ENCODE data around the gene MTPN.

Gene MTPN

GRCh38 chr7:135950972-135951371, 26.2 kb downstream of the MTPN start:
- FAIRE-seq = no peak

GRCh38 chr7:135950429-135950828, 26.7 kb downstream of the MTPN start:
- no peak for FAIRE-seq

- no peak for FAIRE-seq
Observed at GRCh38 chr7:135946289-135947055, 30.7 kb downstream of the MTPN start.

- FAIRE-seq = no peak
Observed at GRCh38 chr7:135944753-135945152, 32.4 kb downstream of the MTPN start.

- no peak for FAIRE-seq
Observed at GRCh38 chr7:135943134-135943879, 33.9 kb downstream of the MTPN start.

- FAIRE-seq = no peak
Observed at GRCh38 chr7:135942614-135943013, 34.5 kb downstream of the MTPN start.

- FAIRE-seq = no peak
Observed at GRCh38 chr7:135940077-135941075, 36.8 kb downstream of the MTPN start.

- no peak for FAIRE-seq
Observed at GRCh38 chr7:135939261-135939812, 37.8 kb downstream of the MTPN start.

- no peak for FAIRE-seq
Observed at GRCh38 chr7:135938563-135938962, 38.6 kb downstream of the MTPN start.

GRCh38 chr7:135938086-135938485, 39.1 kb downstream of the MTPN start:
- FAIRE-seq = no peak

- no peak for FAIRE-seq
Observed at GRCh38 chr7:135936497-135937217, 40.5 kb downstream of the MTPN start.

- no peak for FAIRE-seq
Observed at GRCh38 chr7:135934651-135935050, 42.5 kb downstream of the MTPN start.

- no peak for FAIRE-seq
Observed at GRCh38 chr7:135933509-135934188, 43.5 kb downstream of the MTPN start.

- FAIRE-seq = no peak
Observed at GRCh38 chr7:135932131-135932530, 45.0 kb downstream of the MTPN start.

- FAIRE-seq = no peak
Observed at GRCh38 chr7:135930565-135931461, 46.3 kb downstream of the MTPN start.

- FAIRE-seq = no peak
Observed at GRCh38 chr7:135929722-135930141, 47.4 kb downstream of the MTPN start.

- FAIRE-seq = no peak
Observed at GRCh38 chr7:135929249-135929648, 47.9 kb downstream of the MTPN start.

GRCh38 chr7:135928136-135928535, 49.0 kb downstream of the MTPN start:
- FAIRE-seq = no peak

GRCh38 chr7:135925210-135925609, 51.9 kb downstream of the MTPN start:
- FAIRE-seq = no peak

- FAIRE-seq = no peak
Observed at GRCh38 chr7:135924302-135924701, 52.9 kb downstream of the MTPN start.

Data from TTC549 (cell line).